HEK293 (cell line): Measurements from ENCODE around the gene MPDU1.

Source experiments
- SETDB1 ChIP-seq: IDR thresholded peaks from one replicate; pipeline ENCODE4 v1.6.1; 2017; ENCODE audit warnings: mild to moderate bottlenecking, low read length, moderate library complexity, mixed read lengths; ENCODE audit not compliant: insufficient read length
- YY1 ChIP-seq: fragments of 450-650 bp; formaldehyde crosslinking; IDR thresholded peaks from 2 replicates; pipeline ENCODE4 v1.5.1; 2018; ENCODE audit warnings: missing biosample characterization, missing genetic modification characterization
- ZBTB20 ChIP-seq: fragments of 450-650 bp; formaldehyde crosslinking; IDR thresholded peaks from 2 replicates; pipeline ENCODE4 v1.5.1; 2016; ENCODE audit warnings: missing biosample characterization, missing genetic modification characterization
- ZBTB7A ChIP-seq: fragments of 450-650 bp; formaldehyde crosslinking; IDR thresholded peaks from 2 replicates; pipeline ENCODE4 v1.5.1; 2016; ENCODE audit warnings: low read depth, missing biosample characterization, missing genetic modification characterization
- ZFP3 ChIP-seq: fragments of 450-650 bp; formaldehyde crosslinking; IDR thresholded peaks from 2 replicates; pipeline ENCODE4 v1.5.1; 2016; ENCODE audit warnings: low read depth, missing biosample characterization, missing genetic modification characterization
- ZNF335 ChIP-seq: fragments of 450-650 bp; formaldehyde crosslinking; conservative IDR thresholded peaks from 2 replicates; pipeline ENCODE4 v1.5.1; 2016; ENCODE audit warnings: missing biosample characterization, missing genetic modification characterization
- ZNF629 ChIP-seq: fragments of 450-650 bp; formaldehyde crosslinking; IDR thresholded peaks from 2 replicates; pipeline ENCODE4 v1.5.1; 2017; ENCODE audit warnings: missing biosample characterization, missing genetic modification characterization
- ZNF837 ChIP-seq: fragments of 450-650 bp; formaldehyde crosslinking; IDR thresholded peaks from 2 replicates; pipeline ENCODE4 v1.5.1; 2016; ENCODE audit warnings: missing biosample characterization, missing genetic modification characterization
- ZSCAN23 ChIP-seq: fragments of 450-650 bp; formaldehyde crosslinking; IDR thresholded peaks from 2 replicates; pipeline ENCODE4 v1.5.1; 2016; ENCODE audit warnings: missing biosample characterization, missing genetic modification characterization
- TF ChIP-seq, protein P1 (sequence below): fragments of 450-650 bp; formaldehyde crosslinking; IDR thresholded peaks from 2 replicates; pipeline ENCODE4 v1.5.1; 2016; ENCODE audit warnings: missing biosample characterization, missing genetic modification characterization
- TF ChIP-seq, protein P2 (sequence below): fragments of 450-650 bp; formaldehyde crosslinking; IDR thresholded peaks from 2 replicates; pipeline ENCODE4 v1.5.1; 2017; ENCODE audit warnings: missing biosample characterization, missing genetic modification characterization
- TF ChIP-seq, protein P3 (sequence below): fragments of 450-650 bp; formaldehyde crosslinking; IDR thresholded peaks from 2 replicates; pipeline ENCODE4 v1.5.1; 2016; ENCODE audit warnings: missing biosample characterization, missing genetic modification characterization
- TF ChIP-seq, protein P4 (sequence below): fragments of 450-650 bp; formaldehyde crosslinking; IDR thresholded peaks from 2 replicates; pipeline ENCODE4 v1.5.1; 2017; ENCODE audit warnings: missing biosample characterization, mild to moderate bottlenecking, missing genetic modification characterization, moderate library complexity
- TF ChIP-seq, protein P5 (sequence below): fragments of 450-650 bp; formaldehyde crosslinking; IDR thresholded peaks from 2 replicates; pipeline ENCODE4 v1.5.1; 2017; ENCODE audit warnings: missing biosample characterization, missing genetic modification characterization

DNA sequence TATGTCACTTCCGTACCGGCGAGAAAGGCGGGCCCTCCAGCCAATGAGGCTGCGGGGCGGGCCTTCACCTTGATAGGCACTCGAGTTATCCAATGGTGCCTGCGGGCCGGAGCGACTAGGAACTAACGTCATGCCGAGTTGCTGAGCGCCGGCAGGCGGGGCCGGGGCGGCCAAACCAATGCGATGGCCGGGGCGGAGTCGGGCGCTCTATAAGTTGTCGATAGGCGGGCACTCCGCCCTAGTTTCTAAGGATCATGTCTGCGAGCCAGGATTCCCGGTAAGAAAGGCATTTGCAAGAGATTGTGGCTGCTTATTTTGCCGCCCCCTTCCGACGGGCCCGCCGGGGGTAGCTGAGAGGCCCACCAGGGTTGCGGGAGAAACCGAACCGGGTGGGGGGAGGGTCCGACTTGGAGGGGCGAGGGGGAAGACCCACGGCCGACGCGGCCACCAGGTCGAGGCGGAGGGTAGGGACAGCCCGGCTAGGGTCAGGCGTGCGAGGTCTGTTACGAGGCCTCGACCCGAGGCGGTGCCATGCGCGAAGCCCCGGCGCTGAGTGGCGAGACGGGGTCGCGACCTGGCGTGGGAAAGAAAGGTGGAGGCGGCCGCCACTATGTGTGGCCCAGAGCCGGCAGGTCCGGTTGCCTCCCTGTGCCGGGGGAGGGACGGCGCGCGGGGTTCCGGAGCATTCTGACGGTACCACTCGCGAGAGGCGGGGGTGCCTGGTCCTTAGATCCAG is 10.9 kb upstream of the MPDU1 start:
- TF ChIP-seq ZNF837 (tag by site-specific recombination) (peak; percentile 65; the same call in 1 of the 2 replicates), YY1 (tag by site-specific recombination) (peak; percentile 60; the same call in 1 of the 2 replicates), ZSCAN23 (tag by site-specific recombination) (no peak), ZBTB7A (tag by site-specific recombination) (peak; percentile 29; the same call in 1 of the 2 replicates), ZNF335 (no peak), ZFP3 (tag by site-specific recombination) (no peak), ZNF629 (peak; percentile 98), SETDB1 (no peak), ZBTB20 (tag by site-specific recombination) (no peak)
- TF ChIP-seq, protein P1, sequence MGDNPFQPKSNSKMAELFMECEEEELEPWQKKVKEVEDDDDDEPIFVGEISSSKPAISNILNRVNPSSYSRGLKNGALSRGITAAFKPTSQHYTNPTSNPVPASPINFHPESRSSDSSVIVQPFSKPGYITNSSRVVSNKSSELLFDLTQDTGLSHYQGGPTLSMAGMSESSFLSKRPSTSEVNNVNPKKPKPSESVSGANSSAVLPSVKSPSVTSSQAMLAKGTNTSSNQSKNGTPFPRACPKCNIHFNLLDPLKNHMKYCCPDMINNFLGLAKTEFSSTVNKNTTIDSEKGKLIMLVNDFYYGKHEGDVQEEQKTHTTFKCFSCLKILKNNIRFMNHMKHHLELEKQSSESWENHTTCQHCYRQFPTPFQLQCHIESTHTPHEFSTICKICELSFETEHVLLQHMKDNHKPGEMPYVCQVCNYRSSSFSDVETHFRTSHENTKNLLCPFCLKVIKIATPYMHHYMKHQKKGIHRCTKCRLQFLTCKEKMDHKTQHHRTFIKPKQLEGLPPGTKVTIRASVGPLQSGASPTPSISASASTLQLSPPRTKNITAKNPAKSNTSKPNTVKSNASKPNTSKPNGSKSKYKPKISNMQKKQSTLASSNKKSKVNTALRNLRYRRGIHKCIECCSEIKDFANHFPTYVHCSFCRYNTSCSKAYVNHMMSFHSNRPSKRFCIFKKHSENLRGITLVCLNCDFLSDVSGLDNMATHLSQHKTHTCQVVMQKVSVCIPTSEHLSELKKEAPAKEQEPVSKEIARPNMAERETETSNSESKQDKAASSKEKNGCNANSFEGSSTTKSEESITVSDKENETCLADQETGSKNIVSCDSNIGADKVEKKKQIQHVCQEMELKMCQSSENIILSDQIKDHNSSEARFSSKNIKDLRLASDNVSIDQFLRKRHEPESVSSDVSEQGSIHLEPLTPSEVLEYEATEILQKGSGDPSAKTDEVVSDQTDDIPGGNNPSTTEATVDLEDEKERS: no peak
- TF ChIP-seq, protein P2, sequence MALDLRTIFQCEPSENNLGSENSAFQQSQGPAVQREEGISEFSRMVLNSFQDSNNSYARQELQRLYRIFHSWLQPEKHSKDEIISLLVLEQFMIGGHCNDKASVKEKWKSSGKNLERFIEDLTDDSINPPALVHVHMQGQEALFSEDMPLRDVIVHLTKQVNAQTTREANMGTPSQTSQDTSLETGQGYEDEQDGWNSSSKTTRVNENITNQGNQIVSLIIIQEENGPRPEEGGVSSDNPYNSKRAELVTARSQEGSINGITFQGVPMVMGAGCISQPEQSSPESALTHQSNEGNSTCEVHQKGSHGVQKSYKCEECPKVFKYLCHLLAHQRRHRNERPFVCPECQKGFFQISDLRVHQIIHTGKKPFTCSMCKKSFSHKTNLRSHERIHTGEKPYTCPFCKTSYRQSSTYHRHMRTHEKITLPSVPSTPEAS (tag by site-specific recombination): no peak
- TF ChIP-seq, protein P3, sequence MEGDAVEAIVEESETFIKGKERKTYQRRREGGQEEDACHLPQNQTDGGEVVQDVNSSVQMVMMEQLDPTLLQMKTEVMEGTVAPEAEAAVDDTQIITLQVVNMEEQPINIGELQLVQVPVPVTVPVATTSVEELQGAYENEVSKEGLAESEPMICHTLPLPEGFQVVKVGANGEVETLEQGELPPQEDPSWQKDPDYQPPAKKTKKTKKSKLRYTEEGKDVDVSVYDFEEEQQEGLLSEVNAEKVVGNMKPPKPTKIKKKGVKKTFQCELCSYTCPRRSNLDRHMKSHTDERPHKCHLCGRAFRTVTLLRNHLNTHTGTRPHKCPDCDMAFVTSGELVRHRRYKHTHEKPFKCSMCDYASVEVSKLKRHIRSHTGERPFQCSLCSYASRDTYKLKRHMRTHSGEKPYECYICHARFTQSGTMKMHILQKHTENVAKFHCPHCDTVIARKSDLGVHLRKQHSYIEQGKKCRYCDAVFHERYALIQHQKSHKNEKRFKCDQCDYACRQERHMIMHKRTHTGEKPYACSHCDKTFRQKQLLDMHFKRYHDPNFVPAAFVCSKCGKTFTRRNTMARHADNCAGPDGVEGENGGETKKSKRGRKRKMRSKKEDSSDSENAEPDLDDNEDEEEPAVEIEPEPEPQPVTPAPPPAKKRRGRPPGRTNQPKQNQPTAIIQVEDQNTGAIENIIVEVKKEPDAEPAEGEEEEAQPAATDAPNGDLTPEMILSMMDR: 0 out of 2 replicates have a peak, but pooled peaks have one; percentile 38
- TF ChIP-seq, protein P4, sequence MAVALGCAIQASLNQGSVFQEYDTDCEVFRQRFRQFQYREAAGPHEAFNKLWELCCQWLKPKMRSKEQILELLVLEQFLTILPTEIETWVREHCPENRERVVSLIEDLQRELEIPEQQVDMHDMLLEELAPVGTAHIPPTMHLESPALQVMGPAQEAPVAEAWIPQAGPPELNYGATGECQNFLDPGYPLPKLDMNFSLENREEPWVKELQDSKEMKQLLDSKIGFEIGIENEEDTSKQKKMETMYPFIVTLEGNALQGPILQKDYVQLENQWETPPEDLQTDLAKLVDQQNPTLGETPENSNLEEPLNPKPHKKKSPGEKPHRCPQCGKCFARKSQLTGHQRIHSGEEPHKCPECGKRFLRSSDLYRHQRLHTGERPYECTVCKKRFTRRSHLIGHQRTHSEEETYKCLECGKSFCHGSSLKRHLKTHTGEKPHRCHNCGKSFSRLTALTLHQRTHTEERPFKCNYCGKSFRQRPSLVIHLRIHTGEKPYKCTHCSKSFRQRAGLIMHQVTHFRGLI (tag by site-specific recombination): no peak
- TF ChIP-seq, protein P5, sequence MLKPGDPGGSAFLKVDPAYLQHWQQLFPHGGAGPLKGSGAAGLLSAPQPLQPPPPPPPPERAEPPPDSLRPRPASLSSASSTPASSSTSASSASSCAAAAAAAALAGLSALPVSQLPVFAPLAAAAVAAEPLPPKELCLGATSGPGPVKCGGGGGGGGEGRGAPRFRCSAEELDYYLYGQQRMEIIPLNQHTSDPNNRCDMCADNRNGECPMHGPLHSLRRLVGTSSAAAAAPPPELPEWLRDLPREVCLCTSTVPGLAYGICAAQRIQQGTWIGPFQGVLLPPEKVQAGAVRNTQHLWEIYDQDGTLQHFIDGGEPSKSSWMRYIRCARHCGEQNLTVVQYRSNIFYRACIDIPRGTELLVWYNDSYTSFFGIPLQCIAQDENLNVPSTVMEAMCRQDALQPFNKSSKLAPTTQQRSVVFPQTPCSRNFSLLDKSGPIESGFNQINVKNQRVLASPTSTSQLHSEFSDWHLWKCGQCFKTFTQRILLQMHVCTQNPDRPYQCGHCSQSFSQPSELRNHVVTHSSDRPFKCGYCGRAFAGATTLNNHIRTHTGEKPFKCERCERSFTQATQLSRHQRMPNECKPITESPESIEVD (tag by site-specific recombination): no peak
